ENCODE measurements around the gene GBE1.
"Not testable (repeated sequence)": the region's sequence is repeated elsewhere in the genome, so short reads cannot be mapped to it uniquely, and the experiment has no call there.

The GBE1 gene

DNA sequence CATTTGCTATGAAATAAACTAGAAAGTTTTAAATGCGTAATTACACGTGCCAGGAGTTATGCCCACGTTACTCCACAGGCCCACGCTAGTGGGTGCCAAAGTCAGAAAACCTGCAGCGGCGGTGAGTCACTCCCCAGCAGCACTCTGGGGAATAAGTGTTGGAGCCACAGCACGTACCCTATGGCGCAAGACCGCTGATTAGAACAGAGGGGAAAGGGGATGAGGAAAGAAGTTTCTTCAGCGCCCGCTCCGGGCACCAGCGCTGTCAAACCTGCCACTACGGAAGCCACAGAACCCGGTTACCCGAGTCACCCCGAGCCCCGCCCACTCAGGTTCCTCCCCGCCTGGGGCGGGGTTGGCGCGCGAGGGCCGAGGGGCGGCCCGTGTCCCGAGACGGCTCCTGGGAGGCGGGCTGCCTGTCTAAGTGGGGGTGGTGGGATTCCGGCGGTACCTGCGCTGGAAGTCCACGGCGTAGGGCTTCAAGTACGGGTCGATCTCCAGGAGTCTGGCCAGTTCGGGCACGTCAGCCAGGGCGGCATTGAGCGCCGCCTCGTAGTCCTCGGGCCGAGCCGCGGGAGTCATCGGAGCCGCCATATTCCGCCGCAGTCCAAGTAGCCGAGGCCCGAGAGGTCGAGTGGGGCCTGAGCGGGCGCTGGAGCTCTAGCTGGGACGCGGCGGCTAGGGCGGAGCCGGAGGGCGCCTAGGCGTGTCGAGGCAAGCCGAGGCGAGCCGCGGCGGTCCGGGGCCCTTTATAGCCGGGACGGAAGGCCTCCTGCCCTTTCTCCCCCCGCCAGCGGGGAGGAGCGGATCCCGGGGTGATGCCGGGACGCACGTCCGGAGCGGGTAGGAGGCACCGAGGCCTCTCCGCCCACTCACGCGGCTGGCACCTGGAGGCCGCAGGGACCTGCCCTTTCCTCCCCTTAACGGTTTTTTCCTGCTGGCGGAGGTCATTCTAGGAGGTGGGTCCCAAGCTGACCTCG lies at the start of gene GBE1:
TSS of gene GBE1 (minus strand) at position 722 of the 980 bp plus-strand sequence. CDS start at position 594, 128 bp downstream.
- peak; percentile 21 for DNase-seq

- DNase-seq: no peak
Observed at GRCh38 chr3:81808900-81809299, 47.5 kb upstream of the GBE1 start.

- DNase-seq: no peak
Observed at GRCh38 chr3:81799403-81799802, 38.0 kb upstream of the GBE1 start.

GRCh38 chr3:81793410-81793809 lies 32.0 kb upstream of the GBE1 start:
- no peak for DNase-seq

DNA sequence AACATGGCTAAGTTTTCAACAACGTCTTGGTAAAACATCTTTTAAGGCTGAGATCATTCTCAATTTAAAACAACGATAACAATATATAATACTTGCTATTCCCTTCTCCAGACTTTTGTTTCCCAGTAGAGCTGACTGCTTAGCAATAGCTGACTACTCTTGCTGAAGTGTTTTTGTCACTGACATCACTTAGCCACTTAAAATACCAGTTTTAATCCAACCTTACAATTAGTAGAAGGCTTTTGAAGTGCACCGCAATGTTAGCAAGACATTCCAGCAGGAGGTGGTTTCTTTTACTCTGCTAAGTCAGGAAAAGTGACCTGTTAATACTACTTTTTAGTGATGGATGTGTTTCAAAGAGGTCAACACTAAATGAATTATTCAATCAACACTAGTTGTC lies 28.7 kb upstream of the GBE1 start:
- no peak for DNase-seq

DNA sequence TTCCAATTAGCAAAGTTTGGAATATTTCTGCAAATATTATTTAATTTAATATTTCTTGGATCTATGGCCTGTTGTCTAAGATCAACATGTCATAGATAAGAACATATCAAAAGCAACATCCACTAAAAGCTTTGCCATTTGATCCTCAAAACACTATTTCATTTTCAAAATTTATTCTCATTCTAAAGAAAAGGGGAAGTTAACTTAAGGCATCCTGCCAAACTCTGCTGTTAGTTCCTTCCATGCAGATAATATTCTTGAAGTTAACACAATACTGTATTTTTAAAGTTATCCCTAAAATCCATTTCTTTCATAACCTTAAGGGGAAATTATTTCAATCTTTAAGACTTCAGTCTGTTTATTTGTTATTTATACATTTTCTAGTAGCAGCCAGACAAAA lies 28.2 kb upstream of the GBE1 start:
- no peak for DNase-seq

- no peak for DNase-seq
Observed at GRCh38 chr3:81788610-81789009, 27.2 kb upstream of the GBE1 start.

DNA sequence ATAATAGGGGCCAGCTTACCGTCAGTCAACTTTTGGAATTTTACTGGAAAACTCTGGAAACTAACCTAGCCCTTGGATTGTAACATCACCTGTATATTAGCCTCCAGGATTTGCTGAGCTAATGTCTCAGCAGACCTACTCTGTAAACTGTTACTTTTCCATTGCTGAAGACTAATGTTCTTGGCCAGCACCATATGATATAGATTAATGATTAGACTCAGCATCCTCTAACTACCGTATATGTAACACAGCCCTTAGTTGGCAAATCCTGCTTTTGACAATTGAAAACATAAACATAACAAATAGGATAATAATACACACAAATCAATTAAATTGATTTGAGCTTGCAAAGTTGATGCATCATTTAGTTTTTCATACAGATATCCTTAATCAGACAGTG lies 26.6 kb upstream of the GBE1 start:
- no peak for DNase-seq

DNA sequence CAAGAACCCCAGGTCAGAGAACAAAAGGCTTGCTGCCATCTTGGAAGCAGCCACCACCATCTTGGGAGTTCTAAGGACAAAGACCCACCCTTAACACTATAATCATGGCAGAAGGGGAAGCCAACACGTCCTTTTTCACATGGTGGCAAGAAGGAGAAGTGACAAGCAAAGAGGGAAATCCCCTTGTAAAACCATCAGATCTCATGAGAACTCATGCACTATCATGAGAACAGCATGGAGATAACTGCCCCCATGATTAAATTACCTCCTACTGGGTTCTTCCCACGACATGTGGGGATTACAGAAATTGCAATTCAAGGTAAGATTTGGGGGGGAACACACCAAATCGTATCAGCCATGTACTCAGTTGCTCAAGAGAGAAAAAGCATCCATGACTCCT lies 21.1 kb upstream of the GBE1 start:
- DNase-seq: no peak

DNA sequence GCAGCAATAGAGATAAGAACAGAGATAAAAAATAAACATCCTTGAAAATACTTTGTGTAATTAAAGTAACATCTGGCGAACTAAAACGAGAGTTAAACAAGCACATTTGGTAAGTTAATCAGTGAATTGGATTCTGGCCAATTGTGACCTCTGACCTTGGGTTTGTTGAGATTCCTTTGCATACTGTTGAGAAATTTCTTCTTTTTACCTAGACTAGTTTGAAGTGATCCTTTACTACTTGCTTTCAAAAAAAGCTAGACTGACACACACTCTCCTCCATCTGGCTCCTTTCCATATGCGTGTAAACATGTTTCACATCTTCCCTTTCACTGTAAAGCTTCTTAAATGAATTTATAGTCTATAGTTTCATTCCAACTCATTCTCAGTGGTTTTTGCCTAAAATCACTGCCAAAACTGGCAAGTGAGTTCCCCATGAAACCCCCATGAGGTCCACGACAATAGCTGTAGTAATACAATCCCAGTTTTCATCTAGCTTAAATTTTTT lies 17.3 kb upstream of the GBE1 start:
- no peak for DNase-seq

DNA sequence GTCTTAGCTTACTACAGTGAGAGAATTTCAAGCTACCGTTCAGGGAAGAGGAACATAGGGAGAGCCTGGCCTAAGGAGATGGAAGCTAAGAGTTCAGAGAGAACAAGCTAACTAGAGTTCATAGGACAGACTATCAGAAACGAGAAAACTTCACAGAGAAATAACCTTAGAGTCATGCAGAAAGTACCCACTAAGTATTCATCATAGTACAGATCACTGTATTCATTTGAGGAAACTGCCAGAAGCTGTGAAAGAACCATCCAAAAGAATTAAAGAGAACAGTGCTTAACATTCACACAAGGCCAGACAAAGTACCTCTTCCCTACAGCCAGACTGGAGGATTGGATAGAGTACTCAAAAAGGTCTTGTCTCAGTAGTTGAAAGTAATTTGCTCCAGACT lies 15.2 kb upstream of the GBE1 start:
- no peak for DNase-seq

DNA sequence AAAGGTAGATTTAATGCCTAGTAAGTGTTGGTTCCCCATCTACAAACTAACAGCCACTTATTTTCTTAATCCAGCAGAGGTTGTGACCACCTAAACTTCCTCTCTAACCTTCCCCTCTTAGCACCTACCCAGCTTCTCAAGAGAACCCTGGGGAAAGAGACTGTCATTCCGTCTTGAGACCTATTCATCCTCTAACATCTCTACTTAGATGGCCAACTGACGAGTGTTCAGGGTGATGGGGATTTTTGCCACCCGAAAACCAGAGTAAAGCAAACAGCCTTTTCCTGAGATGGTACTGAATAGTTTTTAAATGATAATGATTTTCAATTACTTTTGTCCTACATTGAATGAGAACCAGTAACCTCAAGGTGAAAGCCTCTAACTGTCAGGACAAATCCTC lies 9.3 kb upstream of the GBE1 start:
- no peak for DNase-seq

GRCh38 chr3:81769299-81769698 lies 7.9 kb upstream of the GBE1 start:
- no peak for DNase-seq

DNA sequence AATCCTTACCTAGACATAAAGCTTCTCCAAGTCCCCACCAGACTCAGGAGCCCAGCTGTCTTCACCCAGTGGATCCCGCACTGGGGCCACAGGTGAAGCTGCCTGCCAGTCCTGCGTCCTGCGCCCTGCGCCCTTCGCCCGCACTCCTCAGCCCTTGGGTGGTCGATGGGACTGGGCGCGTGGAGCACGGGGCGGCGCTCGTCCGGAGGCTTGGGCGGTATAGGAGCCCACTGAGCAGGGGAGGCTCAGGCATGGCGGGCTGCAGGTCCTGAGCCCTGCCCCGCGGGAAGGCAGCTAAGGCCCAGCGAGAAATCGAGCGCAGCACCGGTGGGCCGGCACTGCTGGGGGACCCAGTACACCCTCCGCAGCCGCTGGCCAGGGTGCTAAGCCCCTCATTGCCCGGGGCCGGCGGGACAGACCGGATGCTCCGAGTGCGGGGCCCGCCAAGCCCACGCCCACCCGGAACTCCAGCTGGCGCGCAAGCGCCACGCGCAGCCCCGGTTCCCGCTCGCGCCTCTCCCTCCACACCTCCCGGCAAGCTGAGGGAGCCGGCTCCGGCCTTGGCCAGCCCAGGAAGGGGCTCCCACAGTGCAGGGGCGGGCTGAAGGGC lies 5.9 kb upstream of the GBE1 start:
- not testable (repeated sequence) for DNase-seq

DNA sequence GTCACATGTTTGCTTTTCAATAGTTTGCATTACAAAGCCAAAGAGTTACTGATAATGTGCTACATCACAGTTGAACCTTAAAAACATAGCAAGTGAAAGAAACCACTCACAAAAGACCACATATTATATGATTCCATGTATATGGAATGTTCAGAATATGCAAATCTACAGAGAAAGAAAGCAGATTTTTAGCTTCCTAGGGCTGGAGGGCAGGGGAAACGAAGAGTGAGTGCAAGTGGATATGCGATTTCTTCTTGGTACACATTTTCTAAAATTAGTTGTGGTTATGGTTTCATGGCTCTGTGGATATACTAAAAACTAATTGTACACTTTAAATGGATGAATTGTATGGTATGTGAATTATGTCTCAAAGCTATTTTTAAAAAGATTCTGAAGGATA lies 4.0 kb upstream of the GBE1 start:
- no peak for DNase-seq

- no peak for DNase-seq
Observed at GRCh38 chr3:81764665-81765064, 3.2 kb upstream of the GBE1 start.

- DNase-seq: no peak
Observed at GRCh38 chr3:81764002-81764401, 2.6 kb upstream of the GBE1 start.

- no peak for DNase-seq
Observed at GRCh38 chr3:81763001-81763400, 1.6 kb upstream of the GBE1 start.

GRCh38 chr3:81761904-81762580 lies 597 bp upstream of the GBE1 start:
- DNase-seq: no peak

- no peak for DNase-seq
Observed at GRCh38 chr3:81760215-81760614, 1.2 kb downstream of the GBE1 start.

DNA sequence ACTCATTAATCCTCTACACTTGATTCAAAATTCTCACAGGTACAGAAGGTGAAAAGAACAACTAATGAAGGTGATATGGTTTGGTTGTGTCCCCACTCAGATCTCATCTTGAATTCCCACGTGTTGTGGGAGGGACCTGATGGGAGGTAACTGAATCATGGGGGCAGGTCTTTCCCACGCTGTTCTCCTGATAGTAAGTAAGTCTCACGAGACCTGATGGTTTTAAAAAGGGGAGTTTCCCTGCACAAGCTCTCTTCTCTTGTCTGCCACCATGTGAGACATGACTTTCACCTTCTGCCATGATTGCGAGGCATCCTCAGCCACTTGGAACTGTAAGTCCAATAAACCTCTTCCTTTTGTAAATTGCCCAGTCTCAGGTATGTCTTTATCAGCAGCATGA lies 2.7 kb downstream of the GBE1 start:
- not testable (repeated sequence) for DNase-seq

DNA sequence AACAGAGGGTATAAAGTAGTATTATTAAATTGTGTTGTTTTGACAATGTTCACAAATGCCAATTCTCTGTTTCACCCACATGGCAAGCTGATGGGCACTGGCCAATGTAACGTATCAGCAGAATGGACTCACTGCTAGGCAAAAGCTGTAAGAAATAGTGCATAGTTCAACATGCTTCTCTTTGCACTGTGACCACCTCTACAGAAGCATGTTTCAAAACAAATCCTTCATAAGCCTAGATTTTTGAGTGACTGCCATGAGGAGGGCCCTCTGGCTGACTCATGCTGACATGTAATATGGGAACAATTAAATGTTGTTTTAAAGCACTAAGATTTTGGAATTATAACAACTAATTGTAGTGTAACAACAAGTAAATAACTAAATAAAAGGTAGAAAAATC lies 3.2 kb downstream of the GBE1 start:
- DNase-seq: no peak

DNA sequence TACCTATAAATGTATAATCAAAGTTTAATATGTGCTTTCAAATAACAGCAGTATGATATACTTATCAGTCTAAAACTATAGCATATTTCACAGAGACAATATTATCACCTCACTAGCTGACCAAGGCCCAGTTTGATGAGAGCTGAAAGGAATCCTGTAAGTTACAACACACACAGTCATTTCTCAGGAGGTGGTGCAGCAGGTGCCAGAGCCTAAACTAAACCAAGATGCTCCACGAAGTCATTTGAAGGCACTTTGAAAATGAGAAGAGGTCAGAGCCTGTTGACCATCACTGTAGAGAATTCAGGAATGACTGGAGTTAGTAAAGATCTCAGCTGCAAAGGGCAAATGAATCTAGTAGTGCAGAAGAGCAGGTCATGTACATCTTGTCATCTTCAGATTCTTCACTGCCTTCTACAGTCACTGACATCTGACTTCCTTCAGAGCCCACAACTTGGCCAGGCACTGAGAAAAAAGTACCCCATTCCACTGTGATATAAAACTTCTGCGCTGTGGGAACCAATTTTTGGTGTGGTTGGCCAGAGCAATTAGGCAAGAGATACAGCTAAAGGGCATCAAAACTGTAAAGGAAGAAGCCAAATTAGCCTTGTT lies 7.9 kb downstream of the GBE1 start:
- no peak for DNase-seq

All from NCI-H1417 treated with DMSO at 0.1 percent for 48 hours (cell line).